ENCODE results near the gene JMJD7. TPM values are rescaled to one million over a fixed set of nuclear protein-coding genes. Genes with fewer than 3 reads are reported as not detected.

Gene JMJD7
- total and polyA plus RNA-seq, 9 of the 15 experiments (the other 6 are each of a cell fraction or from before 2014, with no cell fraction given): 1.2 to 13.9 (median 6.1) TPM

- DNase-seq (ENCODE audit: extremely low read depth in 1 of 4, low spot score in 3 of 4): peak in 2 of 4 experiments; percentile 40 to 42
- in situ Hi-C loops (cut with MboI): no loop called here
- FAIRE-seq: peak; percentile 54
- ChIA-PET CTCF (ENCODE audit: low intra/inter-chr PET ratio) (no interaction called here), POLR2A (interaction anchor here (0.5 to 0.6 kb wide), 2 partner anchors 12 to 1116 kb away, joined by 3 read pairs; no protein-coding TSS in a partner anchor)
- Histone ChIP-seq H2AFZ (ENCODE audit: low read depth, low read length) (no peak overlapping the region), H3K9me3 (replicated peaks; ENCODE audit: control insufficient read depth, insufficient read depth, low read depth, low read length) (no peaks in the 10 kb centered on the region; the same call in 1 of the 2 replicates), H3K9me1 (ENCODE audit: control insufficient read depth, insufficient read depth, low read length) (no peaks in the 10 kb centered on the region), H4K20me1 (replicated peaks; ENCODE audit: control insufficient read depth, insufficient read depth, low read length) (peaks cover 13% of the 10 kb centered on the region), H3K27ac (ENCODE audit: extremely low read depth, low read depth, low read length) (no peak overlapping the region), H3K4me1 (replicated peaks in 1 of 2; ENCODE audit: control insufficient read depth in 2 of 2, insufficient read depth in 2 of 2, low read length in 2 of 2) (peaks cover 0 to 46% of the 10 kb centered on the region in 2 experiments; a peak in 2 of 5 replicates), H3K4me2 (ENCODE audit: insufficient read depth, low read length) (no peak overlapping the region), H3K4me3 (no peak overlapping the region), H3K79me2 (ENCODE audit: control insufficient read depth, insufficient read depth, low read length) (no peaks in the 10 kb centered on the region), H3K27me3 (ENCODE audit: control insufficient read depth in 2 of 2, insufficient read depth in 2 of 2, low read length in 2 of 2) (peaks cover 55 to 93% of the 10 kb centered on the region in 2 experiments), H3K36me3 (ENCODE audit: control insufficient read depth, insufficient read depth, low read length) (no peaks in the 10 kb centered on the region), H3K9ac (ENCODE audit: insufficient read depth in 1 of 2, low read depth in 2 of 2, low read length in 2 of 2) (no peak overlapping the region)
- ATAC-seq: peak; percentile 67
- BruUV-seq (replicated peaks): no TSS peak
- intact Hi-C loops (cut with micrococcal nuclease): no loop called here
- WGBS (ENCODE audit: insufficient coverage, low coverage, missing lambda C conversion rate): 12% methylated on average over 15 of the region's 15 CpGs
- TF ChIP-seq STAT5B (CRISPR knock-in tag; IDR thresholded peaks at IDR 0.05) (no peak), CC2D1A (IDR thresholded peaks at IDR 0.05) (no peak), HMG20A (CRISPR knock-in tag; conservative IDR thresholded peaks at IDR 0.05) (no peak), ZNF586 (CRISPR knock-in tag; conservative IDR thresholded peaks at IDR 0.05) (no peak), TRIM28 (IDR thresholded peaks at IDR 0.05) (no peak), TCF7 (IDR thresholded peaks at IDR 0.05; ENCODE audit: borderline replicate concordance) (no peak), GTF3C2 (IDR thresholded peaks at IDR 0.05; ENCODE audit: borderline replicate concordance, extremely low read depth, insufficient read length) (no peak), NR2C2 (CRISPR knock-in tag; IDR thresholded peaks at IDR 0.05) (no peak), NR2C2 (tag; IDR thresholded peaks at IDR 0.05) (peak; percentile 85), RBFOX2 (IDR thresholded peaks at IDR 0.05; ENCODE audit: low read depth, low read length) (no peak), THRAP3 (IDR thresholded peaks at IDR 0.05; ENCODE audit: borderline replicate concordance) (no peak), ZMIZ1 (IDR thresholded peaks at IDR 0.05; ENCODE audit: low read depth in 2 of 2, low read length in 2 of 2) (no peak), LCOR (CRISPR knock-in tag; IDR thresholded peaks at IDR 0.05) (no peak), NR2C1 (IDR thresholded peaks at IDR 0.05) (peak; percentile 81; the same call in 1 of the 2 replicates), NR2C1 (tag; IDR thresholded peaks at IDR 0.05) (peak; percentile 88), NR3C1 (CRISPR knock-in tag; IDR thresholded peaks at IDR 0.05) (no peak)
These were observed 32.3 kb downstream of the JMJD7 start for GRCh38 chr15:41860049-41860828.
